Spleen (tissue), 11 donors: ENCODE results near the gene ADGRB2. TPM values are rescaled to one million over a fixed set of nuclear protein-coding genes. Genes with fewer than 3 reads are reported as not detected.

Experiments
- DNase-seq: peaks from one replicate; pipeline ENCODE4 v3.0.0-alpha.2; 2020
- H3K27ac ChIP-seq, 8 donors: fragments of 200-600 bp; sonication (generic) in 7 of 8; 1 replicate in 4 of 8; 2 replicates in 4 of 8; pipeline versions ENCODE4 v1.5.0 to v1.8.0; 2016 to 2021; ENCODE audit warnings: inconsistent platforms in 4 of 8, mild to moderate bottlenecking in 4 of 8, moderate library complexity in 1 of 8
- H3K27me3 ChIP-seq, 7 donors: fragments of 200-600 bp; sonication (generic) in 6 of 7; replicated peaks in 1 of 7; 1 replicate in 4 of 7; 2 replicates in 3 of 7; pipeline versions ENCODE4 v1.5.0 to v1.8.0; 2016 to 2021; ENCODE audit warnings: inconsistent platforms in 3 of 7, mild to moderate bottlenecking in 1 of 7
- H3K36me3 ChIP-seq, 6 donors: fragments of 200-600 bp; sonication (generic) in 5 of 6; 1 replicate in 4 of 6; 2 replicates in 2 of 6; pipeline versions ENCODE4 v1.5.0 to v1.8.0; 2016 to 2021; ENCODE audit warnings: inconsistent platforms in 2 of 6
- H3K4me1 ChIP-seq, 6 donors: fragments of 200-600 bp; sonication (generic) in 5 of 6; 1 replicate in 3 of 6; 2 replicates in 3 of 6; pipeline versions ENCODE4 v1.5.0 to v1.8.0; 2016 to 2021; ENCODE audit warnings: inconsistent platforms in 3 of 6
- H3K4me3 ChIP-seq, 8 donors: fragments of 200-600 bp; sonication (generic) in 7 of 8; 1 replicate in 4 of 8; 2 replicates in 4 of 8; pipeline versions ENCODE4 v1.5.0 to v1.8.0; 2016 to 2021; ENCODE audit warnings: inconsistent platforms in 4 of 8, mild to moderate bottlenecking in 4 of 8, moderate library complexity in 2 of 8
- H3K9me3 ChIP-seq, 8 donors: fragments of 200-600 bp; sonication (generic) in 7 of 8; 1 replicate in 4 of 8; 2 replicates in 4 of 8; pipeline versions ENCODE4 v1.5.0 to v1.8.0; 2016 to 2021; ENCODE audit warnings: inconsistent platforms in 4 of 8
- POLR2A ChIP-seq, 3 donors: fragments of 450-650 bp; IDR thresholded peaks; one replicate each; pipeline ENCODE4 v1.5.1; 2017; ENCODE audit warnings: antibody characterized with exemption in 3 of 3, mild to moderate bottlenecking in 1 of 3
- POLR2AphosphoS5 ChIP-seq, 3 donors: sonication (generic); formaldehyde crosslinking; IDR thresholded peaks; one replicate each; pipeline ENCODE4 v1.5.1; 2017; ENCODE audit warnings: antibody characterized with exemption in 3 of 3
- WGBS, 5 donors: extraction: QIAGEN DNeasy Blood & Tissue Kit in 3 of 5; methylation state at CpG; one replicate each; pipeline versions ENCODE4 v1.1.5 to v1.1.7; 2013 to 2018; 5-methylcytosine and 5-hydroxymethylcytosine counted together
- intact Hi-C: fragments of 100-400 bp; cut with DNase I; formaldehyde crosslinking; loops from one replicate; pipeline ENCODE4 v1.15.0; 2023; ENCODE audit warnings: low total_unique reads
- polyA plus RNA-seq, 3 donors: library from polyadenylated mRNA; stranded (reverse); fragments of 200-250 nt; gene quantifications; one replicate each; pipeline ENCODE4 v1.2.1, GENCODE V29; 2013
- total RNA-seq, 7 donors: library from RNA; depleted of rRNA in 3 of 7; stranded (reverse); fragments of >200 nt in 3 of 7; fragmentation: NEBNext Ultra II Directional in 4 of 7; extraction: Animal tissue kit (Norgen Biotek cat#: 25700) in 4 of 7; gene quantifications; one replicate each; pipeline versions ENCODE4 v1.1.0 to v1.2.1, GENCODE V29; 2016 to 2021
- TF ChIP-seq, protein P1 (sequence below), 11 experiments: fragments of 200-600 bp in 7 of 11; fragments of 450-650 bp in 4 of 11; sonication (generic) in 4 of 11; IDR thresholded peaks in 8 of 11; conservative IDR thresholded peaks in 3 of 11; 1 replicate in 7 of 11; 2 replicates in 4 of 11; pipeline versions ENCODE4 v1.4.0 to v1.8.0; 2016 to 2021; ENCODE audit warnings: antibody characterized with exemption in 11 of 11, inconsistent platforms in 4 of 11, mild to moderate bottlenecking in 1 of 11
- donor health status: healthy with polysubstance abuse.
- donor health status: DM: no; HTN: no; CAD: no; lungs with moderate emphysema.
- donor health status: DM: no; HTN: no; CAD: no.
- donor health status: Bipolar disorder and iron deficiency.
- donor health status: healthy.
- donor health status: DM: no; HTN: no; CAD: no.
- donor health status: DM: yes; HTN: yes; CAD: no.

The ADGRB2 gene
- total and polyA plus RNA-seq, 10 donors = 0.52 to 5.1 (median 1.5) TPM

DNA sequence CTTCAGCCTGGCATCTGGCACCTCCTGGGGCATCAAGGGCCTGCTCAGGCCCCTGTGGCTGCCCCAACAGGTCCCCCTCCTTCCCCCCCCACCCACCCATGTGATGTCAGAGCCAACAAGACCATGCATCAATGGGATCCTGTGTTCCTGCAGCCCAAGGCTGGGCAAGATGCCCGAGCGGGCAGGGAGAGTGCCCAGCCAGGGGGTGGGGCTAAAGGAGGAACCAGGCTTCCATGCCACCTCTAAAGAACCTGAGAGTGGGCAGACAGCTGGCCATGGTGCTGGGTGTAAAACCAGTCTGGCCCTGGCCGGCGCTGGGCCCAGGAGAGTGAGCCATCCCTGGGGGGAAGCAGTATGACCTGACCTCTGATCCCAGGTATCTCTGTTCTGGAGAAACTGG, 67.9 kb downstream of the ADGRB2 start:
- Histone ChIP-seq H3K4me3 (no peak overlapping the region), H3K9me3 (no peaks in the 10 kb centered on the region), H3K27me3 (no peaks in the 10 kb centered on the region), H3K27ac (no peak overlapping the region), H3K4me1 (peaks cover 6 to 31% (median 23%) of the 10 kb centered on the region in 6 donors), H3K36me3 (no peaks in the 10 kb centered on the region)
- intact Hi-C loops = no loop called here
- TF ChIP-seq POLR2AphosphoS5 (IDR thresholded peaks at IDR 0.05) (no peak), POLR2A (IDR thresholded peaks at IDR 0.05) (no peak)
- TF ChIP-seq, protein P1, sequence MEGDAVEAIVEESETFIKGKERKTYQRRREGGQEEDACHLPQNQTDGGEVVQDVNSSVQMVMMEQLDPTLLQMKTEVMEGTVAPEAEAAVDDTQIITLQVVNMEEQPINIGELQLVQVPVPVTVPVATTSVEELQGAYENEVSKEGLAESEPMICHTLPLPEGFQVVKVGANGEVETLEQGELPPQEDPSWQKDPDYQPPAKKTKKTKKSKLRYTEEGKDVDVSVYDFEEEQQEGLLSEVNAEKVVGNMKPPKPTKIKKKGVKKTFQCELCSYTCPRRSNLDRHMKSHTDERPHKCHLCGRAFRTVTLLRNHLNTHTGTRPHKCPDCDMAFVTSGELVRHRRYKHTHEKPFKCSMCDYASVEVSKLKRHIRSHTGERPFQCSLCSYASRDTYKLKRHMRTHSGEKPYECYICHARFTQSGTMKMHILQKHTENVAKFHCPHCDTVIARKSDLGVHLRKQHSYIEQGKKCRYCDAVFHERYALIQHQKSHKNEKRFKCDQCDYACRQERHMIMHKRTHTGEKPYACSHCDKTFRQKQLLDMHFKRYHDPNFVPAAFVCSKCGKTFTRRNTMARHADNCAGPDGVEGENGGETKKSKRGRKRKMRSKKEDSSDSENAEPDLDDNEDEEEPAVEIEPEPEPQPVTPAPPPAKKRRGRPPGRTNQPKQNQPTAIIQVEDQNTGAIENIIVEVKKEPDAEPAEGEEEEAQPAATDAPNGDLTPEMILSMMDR (IDR thresholded peaks at IDR 0.05 in 8 of 11, conservative IDR thresholded peaks at IDR 0.05 in 3 of 11) = no peak
- 75 to 96% (median 89%) methylated on average over 2 to 4 of the region's 4 CpGs for WGBS, 5 donors
- DNase-seq = no peak

DNA sequence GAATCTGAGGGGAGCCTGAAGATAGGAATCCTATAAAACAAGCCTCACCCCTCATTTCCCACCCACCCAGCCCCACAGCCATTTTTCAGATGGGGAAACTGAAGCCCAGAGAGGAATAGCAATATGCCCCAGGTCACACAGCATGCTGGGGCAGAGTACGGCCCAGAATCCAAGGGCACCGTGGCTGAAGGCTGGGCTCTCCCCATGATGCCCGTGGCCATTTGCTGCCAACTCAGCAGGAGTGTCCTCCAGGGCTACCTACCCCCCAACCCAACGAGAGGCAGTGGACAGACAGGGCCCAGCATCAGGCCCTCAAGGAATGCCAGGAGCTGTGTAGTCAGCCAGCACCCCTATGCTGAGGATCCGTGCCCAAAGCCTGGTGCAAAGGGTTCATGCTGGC, 68.8 kb downstream of the ADGRB2 start:
- peaks cover 2 to 22% (median 15%) of the 10 kb centered on the region in 6 donors for H3K4me1 ChIP-seq
- H3K36me3 ChIP-seq = no peaks in the 10 kb centered on the region
- WGBS, 5 donors = 76 to 89% (median 83%) methylated on average over 4 to 5 of the region's 5 CpGs
- H3K27me3 ChIP-seq = no peaks in the 10 kb centered on the region
- intact Hi-C loops = no loop called here
- H3K9me3 ChIP-seq = no peaks in the 10 kb centered on the region
- no peak overlapping the region for H3K27ac ChIP-seq
- no peak for TF ChIP-seq POLR2AphosphoS5 (IDR thresholded peaks at IDR 0.05)
- TF ChIP-seq POLR2A (IDR thresholded peaks at IDR 0.05) = no peak
- TF ChIP-seq, protein P1 (IDR thresholded peaks at IDR 0.05 in 8 of 11, conservative IDR thresholded peaks at IDR 0.05 in 3 of 11) = no peak
- DNase-seq = no peak
- H3K4me3 ChIP-seq = no peak overlapping the region

DNA sequence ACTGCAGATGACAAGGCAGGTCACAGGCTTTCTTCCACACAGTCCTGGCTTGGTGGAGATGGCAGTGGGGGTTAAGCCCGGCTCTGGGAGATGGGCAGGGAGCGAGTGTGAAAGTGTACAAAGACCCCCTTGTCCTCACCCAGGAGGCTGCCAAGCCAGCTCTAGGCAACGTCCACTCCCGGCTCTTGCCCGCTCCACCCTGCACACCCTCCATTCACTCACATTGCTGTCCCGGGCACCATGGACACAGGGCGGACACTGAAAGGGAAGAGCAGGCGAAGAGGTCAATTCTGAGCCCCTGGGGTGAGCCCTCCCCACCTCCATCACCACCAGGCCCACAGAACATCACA, 69.2 kb downstream of the ADGRB2 start:
- H3K9me3 ChIP-seq = no peaks in the 10 kb centered on the region
- H3K27me3 ChIP-seq = no peaks in the 10 kb centered on the region
- H3K4me1 ChIP-seq = peaks cover 0 to 18% (median 11%) of the 10 kb centered on the region in 6 donors
- 89 to 94% (median 91%) methylated on average over 5 to 8 of the region's 8 CpGs for WGBS, 5 donors
- no peak overlapping the region for H3K27ac ChIP-seq
- intact Hi-C loops = no loop called here
- H3K4me3 ChIP-seq = no peak overlapping the region
- TF ChIP-seq POLR2AphosphoS5 (IDR thresholded peaks at IDR 0.05) = no peak
- no peak for TF ChIP-seq POLR2A (IDR thresholded peaks at IDR 0.05)
- TF ChIP-seq, protein P1 (IDR thresholded peaks at IDR 0.05 in 8 of 11, conservative IDR thresholded peaks at IDR 0.05 in 3 of 11) = no peak
- H3K36me3 ChIP-seq = no peaks in the 10 kb centered on the region
- DNase-seq = no peak

DNA sequence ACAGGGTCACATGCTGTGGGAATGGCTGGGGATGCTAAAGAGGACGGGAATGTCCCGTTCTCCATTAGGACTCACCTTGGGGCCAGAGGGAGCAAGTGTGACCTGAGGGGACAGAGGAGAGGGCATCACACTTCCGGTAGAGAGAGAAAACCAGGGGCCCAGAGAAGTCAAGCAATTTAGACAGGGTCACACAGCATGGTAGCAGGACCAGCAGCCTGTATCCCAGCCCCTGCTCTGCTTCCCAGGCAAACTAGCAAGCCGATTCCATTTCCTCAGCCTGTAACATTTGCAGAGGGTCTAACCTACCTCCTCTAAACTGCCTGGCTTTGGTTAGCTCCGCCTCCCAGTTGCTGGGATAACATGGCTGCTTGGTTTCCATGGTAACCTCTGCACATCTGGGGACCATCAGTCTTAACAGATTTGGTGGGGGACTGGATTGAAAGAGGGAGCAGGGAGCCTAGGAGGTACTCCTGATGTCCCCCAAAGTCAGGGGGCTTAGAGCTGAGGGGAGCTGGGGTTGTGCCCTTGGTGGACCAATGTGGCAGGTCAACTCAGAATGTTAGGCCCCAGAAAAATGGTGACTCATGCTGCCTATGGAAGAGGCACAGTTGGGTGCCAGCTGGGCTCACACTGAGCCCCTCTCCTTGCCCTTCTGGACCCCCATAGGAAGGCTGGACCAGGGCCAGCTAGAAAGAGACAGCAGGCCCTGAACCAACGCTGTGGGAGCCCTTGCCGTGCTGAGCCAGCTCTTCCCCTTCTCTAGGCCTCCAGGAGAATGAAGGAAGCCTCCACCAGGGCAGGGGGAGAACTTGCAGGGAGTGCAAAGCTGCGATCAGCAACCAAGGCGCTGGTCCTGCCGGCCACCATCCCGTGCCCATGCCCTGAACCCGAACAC, 69.8 kb downstream of the ADGRB2 start:
- no peak for DNase-seq
- TF ChIP-seq, protein P1 (IDR thresholded peaks at IDR 0.05 in 8 of 11, conservative IDR thresholded peaks at IDR 0.05 in 3 of 11) = no peak
- TF ChIP-seq POLR2AphosphoS5 (IDR thresholded peaks at IDR 0.05) = no peak
- TF ChIP-seq POLR2A (IDR thresholded peaks at IDR 0.05) = no peak

More for the DNA sequence above, 69.8 kb downstream of the ADGRB2 start:
- H3K4me1 ChIP-seq = peaks cover 0 to 12% (median 5%) of the 10 kb centered on the region in 6 donors
- H3K9me3 ChIP-seq = no peaks in the 10 kb centered on the region
- no peak overlapping the region for H3K4me3 ChIP-seq
- no peak overlapping the region for H3K27ac ChIP-seq
- intact Hi-C loops = no loop called here
- WGBS, 5 donors = 75 to 89% (median 82%) methylated on average over 11 to 12 of the region's 12 CpGs
- H3K36me3 ChIP-seq = no peaks in the 10 kb centered on the region
- H3K27me3 ChIP-seq = no peaks in the 10 kb centered on the region
